ENCODE results near the gene AP5M1. TPM values are rescaled to one million over a fixed set of nuclear protein-coding genes. Genes with fewer than 3 reads are reported as not detected.

The AP5M1 gene
- polyA plus RNA-seq, 3 donors from 2014 or later = 27.2 to 52.0 (median 42.7) TPM

Other genes with a start within 250 kb of the AP5M1 start
- 10 to 100 TPM; 46.4 to 69.3 (median 59.6) TPM for gene EXOC5, start 66 bp upstream of the AP5M1 start, polyA plus RNA-seq
- 10 to 100 TPM in 2 of 3 donors, 1 to 10 TPM in 1; 7.0 to 12.4 (median 11.1) TPM for gene NAA30, start 121.6 kb downstream of the AP5M1 start, polyA plus RNA-seq
- gene CCDC198, start 224.9 kb downstream of the AP5M1 start, polyA plus RNA-seq = not detected